HS-27A (cell line): ENCODE measurements around the gene TBC1D14.
"Not testable (repeated sequence)": the region's sequence is repeated elsewhere in the genome, so short reads cannot be mapped to it uniquely, and the experiment has no call there.

Experiments used
- DNase-seq: peaks from one replicate; pipeline ENCODE4 v3.0.0-alpha.2; 2012; ENCODE audit warnings: low read depth, missing footprints

The TBC1D14 gene

DNA sequence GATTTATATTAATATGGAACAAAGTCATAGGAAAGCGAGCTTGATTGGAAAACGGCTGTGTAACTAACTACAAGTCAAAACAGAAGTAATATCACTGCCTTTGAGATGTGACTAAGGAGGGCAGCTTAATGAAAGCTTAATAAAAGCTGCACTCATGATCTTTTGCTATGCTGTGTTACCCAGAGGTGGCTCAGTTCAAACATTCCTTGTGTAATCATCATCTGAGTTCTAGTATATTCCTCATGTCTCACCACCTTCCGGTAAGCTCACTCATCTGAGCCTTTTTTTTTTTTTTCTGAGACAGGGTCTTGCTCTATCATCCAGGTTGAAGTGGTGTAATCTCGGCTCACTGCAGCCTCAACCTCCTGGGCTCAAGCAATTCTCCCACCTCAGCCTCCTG lies 153.2 kb downstream of the TBC1D14 start:
- no peak for DNase-seq

DNA sequence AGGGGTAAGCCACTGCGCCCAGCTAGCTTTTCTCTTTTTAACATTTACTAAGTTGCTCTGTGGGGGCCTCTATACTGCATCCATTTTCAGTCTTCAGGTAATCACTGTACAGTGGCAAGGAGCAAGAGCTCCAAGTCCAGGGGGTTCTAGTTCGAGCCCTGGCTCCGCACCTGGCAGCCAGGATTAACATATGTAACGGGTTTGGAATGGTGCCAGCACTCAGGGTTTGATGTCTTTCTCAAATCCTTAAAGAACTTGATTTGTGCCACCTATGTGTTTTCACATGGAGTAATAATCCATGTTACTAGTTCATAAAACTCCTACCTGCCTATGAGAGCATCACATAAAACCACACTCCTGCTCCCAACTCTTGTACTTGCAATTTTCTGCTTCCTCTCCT lies 153.7 kb downstream of the TBC1D14 start:
- DNase-seq = no peak

DNA sequence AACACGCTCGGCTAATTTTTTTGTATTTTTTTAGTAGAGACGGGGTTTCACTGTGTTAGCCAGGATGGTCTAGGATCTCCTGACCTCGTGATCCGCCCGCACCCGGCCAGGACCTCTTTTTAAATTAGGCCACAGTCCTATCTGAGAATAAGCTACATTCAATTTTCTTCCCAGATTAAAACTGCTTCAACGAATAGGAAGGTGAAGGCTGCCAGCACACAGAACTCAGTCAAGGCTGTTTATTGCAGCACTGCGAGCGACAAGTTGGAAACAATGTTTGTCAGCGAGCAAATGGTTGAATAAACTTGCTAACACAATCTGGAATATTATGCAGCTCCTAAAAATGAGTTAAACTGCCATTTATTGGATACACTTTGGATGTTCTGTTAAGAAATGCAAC lies 156.4 kb downstream of the TBC1D14 start:
- no peak for DNase-seq

DNA sequence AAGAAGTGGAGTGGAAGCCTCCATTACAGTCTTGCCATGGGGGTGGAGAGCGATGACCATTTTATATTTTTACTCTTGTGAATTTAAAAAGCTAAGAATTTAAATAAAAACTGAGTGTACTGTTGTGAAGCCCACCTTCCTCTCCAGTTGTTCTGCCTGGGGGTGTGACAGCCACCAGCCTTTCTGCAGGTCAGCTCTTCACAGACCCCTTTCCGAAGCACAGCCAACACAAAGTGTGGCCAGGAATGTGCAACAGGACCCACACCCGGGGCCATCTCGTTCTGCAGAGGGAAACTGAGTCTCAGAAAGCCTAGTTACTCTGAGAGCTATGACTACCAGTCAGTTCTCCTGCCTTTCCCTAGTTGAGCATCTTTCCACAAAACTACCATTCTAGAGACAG lies 156.9 kb downstream of the TBC1D14 start:
- DNase-seq = no peak

DNA sequence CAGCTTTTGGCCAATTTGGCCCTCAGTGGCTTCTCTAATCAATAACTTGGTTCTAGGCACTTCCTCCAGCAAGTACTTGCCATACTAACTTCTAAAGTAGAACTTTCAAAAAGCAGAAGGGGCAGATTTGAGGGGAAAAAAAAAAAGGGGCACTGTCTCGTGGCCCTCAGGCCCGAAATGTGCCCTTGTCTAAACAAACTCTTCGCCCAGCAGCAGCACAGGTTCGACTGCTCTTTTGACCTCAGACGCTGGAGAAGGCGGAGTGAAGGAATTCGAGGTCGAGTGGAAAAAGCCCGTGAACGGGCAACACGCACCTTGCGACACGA lies 157.5 kb downstream of the TBC1D14 start:
- no peak for DNase-seq

DNA sequence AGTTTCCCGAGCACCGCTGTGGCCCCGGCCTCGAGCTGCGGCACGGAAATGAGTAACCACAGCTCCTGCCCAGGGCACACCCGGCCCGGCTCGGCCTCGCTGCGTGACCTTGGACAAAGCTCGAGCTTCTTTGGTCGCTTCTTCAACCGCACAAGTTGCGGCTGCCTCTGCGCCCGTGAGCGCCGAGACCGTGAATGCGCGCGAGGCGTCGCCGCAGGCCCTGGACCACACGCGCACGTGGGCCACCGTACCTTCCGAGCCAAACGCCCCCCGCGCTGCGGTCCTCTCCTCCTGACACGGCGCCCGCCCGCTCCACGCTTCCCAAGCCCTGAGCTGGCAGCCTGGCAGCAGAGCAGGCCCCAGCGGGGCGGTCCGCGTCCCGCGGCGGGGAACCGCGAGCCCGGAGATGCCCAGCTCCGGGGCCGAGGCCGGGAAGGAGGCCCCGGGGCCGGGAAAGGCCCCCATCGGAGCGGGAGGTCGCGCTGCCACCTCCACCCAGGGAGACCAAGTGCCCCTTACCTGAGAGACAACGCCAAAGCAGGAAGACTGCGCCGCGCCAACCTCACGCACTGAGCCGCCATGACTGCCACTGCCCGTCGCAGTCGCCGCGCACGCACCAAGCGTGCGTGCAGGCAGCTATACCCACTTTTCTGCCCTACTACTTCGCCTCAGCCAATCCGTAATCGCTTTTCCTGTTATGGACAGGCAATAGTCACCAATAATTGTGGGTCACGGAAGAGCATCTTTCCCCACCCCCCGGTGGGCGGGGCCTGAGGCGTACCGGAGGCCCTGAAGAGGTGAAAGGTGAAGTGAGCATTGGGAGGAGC lies 158.0 kb downstream of the TBC1D14 start, which contains the start of gene GRPEL1:
Gene GRPEL1 (minus strand): TSS at position 613 of the 827 bp plus-strand sequence. CDS start 32 bp downstream, at position 581.
- DNase-seq = peak; percentile 96

DNA sequence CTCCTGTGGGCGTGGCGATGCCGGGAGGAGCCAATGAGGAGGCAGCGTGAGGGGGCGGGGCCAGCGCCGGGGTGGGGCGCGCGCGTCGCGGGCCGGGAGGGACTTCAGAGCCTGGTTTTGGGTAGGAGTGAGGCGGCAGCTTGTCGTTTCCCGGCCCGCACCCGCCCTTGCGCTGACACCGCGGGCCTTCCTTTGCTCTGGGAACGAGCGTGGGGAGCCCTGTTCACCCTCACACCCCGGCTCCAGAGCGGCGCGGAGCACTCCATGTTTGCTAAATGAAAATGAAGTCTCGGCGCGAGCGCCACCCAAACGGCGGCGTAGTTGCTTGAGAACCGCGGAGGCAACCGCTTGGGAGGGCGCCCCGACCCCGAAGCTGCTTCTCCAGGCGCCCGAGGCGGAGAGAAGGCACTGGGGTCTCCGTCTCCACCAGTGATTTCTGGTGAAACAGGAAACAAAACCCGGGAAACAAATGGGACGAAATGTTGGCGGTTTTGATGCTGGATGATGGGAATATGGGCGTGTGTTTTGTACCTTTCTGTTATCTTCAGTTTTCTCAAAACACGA lies 158.7 kb downstream of the TBC1D14 start:
- no peak for DNase-seq

DNA sequence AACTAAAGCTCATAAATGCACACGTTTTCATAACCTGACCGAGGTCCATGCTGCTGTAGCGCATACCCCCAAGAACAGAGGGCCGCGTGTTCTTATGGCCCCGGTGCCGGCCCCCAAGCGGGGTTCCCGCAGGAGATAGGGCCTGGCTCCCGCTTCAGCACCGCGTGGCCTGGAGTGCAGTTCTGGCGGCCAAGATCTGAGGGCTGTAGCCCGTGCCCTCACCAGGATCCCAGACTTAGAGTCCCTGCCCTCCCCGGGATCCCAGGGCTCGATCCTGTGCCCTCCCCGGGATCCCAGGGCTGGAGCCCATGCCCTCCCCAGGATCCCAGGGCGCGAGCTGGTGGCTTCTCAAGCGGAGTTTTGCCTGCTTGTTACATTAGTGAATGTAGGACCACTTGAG lies 159.3 kb downstream of the TBC1D14 start:
- no peak for DNase-seq

DNA sequence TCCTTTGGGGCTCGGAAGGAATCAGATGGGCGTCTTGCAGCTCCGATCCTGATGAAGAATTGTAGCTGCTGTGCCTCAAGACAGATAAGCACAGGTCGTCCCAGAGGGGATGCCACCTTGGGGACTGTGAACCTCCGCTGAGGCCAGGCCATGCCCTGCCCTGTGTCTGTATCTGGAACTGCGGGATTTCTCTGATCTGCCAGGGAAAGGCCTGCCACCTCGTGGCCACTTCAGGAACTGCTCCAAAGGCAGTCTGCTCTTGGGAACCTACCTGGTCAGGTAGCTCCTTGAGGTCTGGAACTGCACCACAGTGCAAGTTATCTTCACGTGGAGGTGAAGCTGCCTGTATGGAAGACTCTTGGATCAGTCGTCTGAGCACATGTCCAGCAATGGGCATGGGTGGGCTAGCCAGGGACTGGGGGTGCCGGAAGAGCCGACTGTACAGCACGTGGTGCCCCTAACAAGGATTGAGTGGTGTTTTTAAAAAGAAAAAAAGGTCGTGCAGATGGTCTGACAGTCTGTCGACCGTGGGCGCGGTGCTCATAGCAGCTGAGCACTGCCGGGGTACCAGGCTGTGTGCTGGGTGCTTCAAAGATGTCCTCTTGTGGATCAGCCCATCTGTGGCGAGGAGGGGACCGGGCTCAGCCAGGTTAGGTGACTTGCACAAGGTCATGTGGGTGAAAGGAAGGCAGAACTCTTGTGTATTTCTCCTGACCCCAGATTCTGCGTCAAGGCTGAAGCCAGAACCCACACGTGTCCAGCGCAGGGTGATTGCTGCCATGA lies 161.3 kb downstream of the TBC1D14 start:
- no peak for DNase-seq

DNA sequence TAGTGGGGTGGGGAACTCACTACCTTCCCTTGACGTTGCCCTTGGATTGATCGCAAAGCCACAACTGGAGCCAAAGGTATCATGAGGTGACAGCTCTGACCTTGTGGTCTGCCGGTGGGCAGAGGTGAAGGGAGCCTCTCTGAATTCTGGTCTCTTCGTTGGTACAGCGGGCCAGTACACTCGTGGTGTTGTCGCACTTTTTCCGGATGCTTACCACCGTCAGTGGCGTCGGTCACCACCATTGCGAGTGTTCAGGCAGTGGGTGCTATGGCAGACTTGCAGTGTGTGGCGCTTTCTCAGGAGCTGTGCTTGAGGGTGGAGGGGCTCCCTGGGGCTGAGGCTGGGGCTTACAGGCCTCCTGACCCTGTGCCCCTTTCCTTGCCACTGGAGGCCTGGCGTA lies 163.4 kb downstream of the TBC1D14 start:
- no peak for DNase-seq

DNA sequence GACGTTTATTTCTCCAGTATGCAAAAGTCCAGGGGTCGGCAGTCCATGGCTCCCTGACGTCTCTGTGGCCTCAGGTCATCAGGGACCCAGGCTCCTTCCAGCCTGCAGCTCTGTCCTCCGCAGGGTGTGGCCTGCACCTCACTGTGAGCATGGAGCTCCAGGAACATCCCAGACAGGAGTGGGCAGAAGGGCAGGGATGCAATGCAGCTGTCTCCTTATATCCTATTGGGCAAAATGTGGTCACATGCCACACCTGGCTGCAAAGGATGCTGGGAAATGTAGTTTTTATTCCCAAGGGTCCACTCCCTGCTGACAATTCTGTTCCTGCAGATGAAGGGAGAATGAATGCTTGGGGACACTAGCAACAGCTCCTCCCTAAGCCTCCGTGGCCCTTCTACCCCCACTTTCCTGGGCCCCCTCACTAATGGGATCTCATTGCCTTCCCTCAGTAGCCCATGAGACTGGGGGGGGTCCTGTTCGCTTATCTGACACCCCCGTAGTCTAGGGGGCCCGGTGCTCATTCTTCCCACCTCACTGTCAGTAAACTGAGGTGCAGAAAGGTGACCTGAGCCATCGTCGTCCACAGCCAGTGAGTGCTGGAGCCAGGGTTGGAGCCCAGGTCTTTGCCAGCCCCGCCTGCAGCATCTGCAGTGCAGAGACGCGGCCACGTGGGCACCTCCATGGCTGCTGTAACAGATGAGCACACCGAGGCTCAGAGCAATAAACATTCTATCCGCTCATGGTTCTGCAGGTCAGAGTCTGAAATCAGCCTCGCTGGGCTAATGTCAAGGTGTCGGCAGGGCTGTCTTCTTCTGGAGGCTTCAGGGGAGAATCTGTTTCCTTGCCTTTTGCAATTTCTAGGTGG lies 164.1 kb downstream of the TBC1D14 start:
- no peak for DNase-seq

DNA sequence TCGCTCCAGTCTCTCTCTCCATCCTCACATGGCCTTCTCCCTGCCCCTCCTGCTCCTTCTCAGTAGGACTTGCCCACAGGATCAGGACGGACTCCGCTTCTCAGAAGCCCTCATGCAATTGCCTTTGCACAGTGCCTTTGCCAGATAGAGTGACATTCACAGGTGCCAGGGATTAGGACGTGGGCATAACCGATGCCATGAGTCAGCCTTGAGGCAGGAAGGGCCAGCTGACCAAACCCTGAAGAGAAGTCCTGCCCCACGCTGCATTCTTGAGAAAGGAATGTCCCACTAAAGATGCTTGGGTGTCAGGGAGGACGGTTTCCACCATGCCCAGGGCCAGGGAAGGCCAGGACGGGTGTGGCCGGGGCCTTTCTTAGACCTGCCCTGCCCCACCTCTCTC lies 164.8 kb downstream of the TBC1D14 start:
- peak; percentile 70 for DNase-seq

DNA sequence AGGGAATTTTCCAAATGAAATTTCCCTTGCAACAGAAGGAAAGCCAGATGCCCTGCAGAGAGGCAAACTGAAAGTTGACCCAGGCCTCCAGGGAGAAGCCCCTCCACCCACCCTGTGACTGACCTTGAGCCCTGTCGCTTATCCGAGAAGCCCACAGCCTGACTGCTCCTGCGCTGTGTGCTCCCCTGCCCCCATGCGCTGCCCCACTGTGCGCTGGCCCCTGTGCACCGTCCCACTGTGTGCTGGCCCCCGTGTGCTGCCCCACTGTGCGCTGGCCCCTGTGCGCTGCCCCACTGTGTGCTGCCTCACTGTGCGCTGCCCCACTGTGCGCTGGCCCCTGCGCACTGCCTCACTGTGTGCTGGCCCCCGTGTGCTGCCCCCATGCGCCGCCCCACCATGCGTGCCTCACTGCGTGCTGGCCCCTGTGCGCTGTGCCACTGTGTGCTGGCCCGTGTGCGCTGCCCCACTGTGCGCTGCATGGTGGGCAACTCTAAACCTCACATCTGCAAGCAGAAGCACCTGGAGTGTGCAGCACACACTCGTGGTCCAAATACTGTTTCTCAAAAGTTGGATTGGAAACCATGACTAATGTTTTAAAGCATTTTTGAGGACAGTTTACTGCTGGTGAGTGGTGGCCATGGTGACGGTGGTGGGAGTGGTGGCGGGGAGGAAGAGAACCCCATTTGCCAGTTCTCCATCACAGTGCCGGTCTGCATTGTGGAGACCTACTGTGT lies 166.5 kb downstream of the TBC1D14 start:
- no peak for DNase-seq

DNA sequence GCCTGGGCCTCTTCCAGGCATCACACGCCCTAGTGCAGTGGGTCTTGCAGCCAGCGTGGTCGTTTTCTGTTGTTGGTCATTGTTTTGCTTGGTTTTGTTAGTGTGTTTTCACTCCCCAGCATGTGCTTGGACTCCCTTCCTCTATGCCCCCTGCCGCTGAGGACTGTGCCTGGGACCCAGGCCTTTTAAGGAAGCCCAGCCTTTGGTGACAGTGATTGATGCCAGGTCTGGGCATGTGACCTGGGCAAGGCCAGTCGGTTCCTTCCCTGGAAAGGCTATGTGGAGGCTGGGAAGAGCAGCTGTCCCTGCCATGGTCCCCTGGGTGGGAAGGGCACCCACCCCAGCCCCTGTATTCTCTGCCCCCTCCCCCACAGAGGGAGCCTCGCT lies 167.1 kb downstream of the TBC1D14 start:
- DNase-seq = no peak

DNA sequence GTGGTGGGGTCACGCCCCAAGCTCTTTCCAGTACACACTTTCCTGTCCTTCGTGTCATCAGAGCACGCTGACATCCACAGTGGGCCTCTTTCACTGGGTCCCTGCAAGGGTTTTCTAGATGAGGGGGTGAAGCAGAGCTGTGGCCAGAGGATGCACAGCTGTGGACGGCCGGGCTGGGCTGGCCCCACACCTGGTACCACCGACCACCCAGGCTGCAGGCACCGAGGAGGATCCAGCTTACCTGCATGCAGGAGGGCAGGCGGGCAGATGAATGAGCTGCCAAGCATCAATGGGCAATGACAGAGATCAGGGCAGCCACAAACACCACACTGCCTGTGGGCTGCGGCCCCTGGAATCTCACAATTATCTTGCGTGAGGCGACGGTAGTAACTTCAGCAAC lies 167.7 kb downstream of the TBC1D14 start:
- no peak for DNase-seq

DNA sequence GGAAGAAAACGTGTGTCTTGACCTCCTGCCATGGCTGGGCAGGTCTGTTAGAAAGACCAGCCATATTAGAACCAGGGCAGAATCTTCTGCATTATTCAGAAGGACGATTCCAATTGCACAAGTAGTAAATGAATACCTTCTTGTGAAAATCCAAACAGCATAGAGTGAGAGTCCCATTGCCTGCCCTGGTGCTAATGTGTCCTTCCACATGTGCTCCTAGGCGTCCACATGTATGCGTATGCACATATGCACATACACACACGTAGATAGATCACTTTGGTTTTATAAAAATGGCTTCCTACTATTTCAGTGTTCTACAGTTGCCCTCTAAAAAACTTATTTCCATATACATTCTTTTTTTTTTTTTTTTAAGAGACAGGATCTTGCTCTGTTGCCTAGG lies 168.4 kb downstream of the TBC1D14 start:
- no peak for DNase-seq

DNA sequence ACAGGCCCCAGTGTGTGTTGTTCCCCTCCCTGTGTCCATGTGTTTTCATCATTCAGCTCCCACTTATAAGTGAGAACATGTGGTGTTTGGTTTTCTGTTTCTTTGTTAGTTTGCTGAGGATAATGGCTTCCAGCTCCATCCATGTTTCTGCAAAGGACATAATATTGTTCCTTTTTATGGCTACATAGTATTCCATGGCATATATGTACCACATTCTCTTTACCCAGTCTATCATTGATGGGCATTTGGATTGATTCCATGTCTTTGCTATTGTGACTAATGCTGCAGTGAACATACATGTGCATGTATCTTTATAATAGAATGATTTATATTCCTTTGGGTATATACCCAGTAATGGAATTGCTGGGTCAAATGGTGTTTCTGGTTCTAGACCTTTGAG lies 169.9 kb downstream of the TBC1D14 start:
- not testable (repeated sequence) for DNase-seq

DNA sequence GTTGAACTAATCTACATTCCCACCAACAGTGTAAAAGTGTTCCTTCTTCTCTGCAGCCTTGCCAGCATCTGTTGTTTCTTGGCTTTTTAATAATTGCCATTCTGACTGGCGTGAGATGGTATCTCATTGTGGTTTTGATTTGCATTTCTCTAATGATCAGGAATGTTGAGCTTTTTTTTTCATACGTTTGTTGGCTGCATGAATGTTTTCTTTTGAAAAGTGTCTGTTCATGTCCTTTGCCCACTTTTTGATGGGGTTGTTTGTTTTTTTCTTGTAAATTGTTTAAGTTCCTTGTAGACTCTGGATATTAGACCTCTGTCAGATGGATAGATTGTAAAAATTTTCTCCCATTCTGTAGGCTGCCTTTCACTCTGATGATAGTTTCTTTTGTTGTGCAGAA lies 170.3 kb downstream of the TBC1D14 start:
- not testable (repeated sequence) for DNase-seq
